Fibroblast of mammary gland (primary cell): Measurements from ENCODE around the gene SLC27A1.
A peak's percentile ranks its signal among the peaks of the same experiment; 100 is the strongest.

Experiments used
- DNase-seq: peaks from one replicate; pipeline ENCODE4 v3.0.0-alpha.2; 2010; ENCODE audit warnings: low read depth
- H3K4me3 ChIP-seq: 2 replicates; pipeline ENCODE4 v1.5.1; 2011; ENCODE audit warnings: low read depth, mild to moderate bottlenecking, low read length, moderate library complexity; ENCODE audit not compliant: control insufficient read depth
- CTCF ChIP-seq: conservative IDR thresholded peaks from 2 replicates; pipeline ENCODE4 v1.5.1; 2011; ENCODE audit warnings: low read depth, low read length, inconsistent platforms; ENCODE audit not compliant: control insufficient read depth, insufficient read depth

Gene SLC27A1

DNA sequence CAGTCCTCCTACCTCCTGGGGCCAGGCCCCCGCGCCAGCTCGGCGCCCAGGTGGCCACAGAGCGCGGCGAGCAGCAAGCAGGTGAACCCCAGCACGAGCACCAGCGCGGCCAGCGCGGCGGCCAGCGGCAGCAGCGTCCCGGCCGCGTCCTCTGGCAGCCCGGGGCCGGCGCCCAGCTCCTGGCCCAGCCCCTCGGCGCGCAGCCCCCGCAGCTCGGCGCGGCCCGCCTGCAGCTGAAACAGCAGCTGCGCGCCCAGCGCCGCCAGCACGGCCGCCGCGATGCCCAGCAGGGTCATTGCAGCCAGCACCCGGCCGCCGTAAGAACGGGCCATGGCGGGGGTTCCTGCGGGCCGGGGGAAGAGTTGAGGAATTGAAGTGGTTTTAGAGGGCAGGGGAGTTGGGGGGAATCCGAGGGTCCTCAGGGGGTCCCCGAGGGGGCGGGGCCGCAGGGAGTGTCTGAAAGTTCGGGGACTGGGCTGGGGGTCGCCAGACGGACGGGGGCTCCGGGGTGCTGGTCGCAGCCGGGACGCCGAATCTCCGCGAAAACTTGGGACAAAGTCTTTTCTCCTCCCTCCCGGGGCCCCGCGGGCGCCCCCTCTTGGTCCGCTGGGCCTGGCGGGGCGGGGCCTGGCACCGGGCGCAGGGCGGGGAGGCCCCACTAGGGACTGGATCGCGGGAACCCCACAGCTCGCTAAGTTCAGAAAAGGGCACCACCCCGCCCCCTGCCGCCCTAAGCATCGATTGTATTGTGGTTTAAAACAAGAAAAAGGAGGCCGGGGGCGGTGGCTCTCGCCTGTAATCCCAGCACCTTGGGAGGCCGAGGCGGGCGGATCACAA lies 22.0 kb upstream of the SLC27A1 start, which contains the start of gene TMEM221:
Gene TMEM221, minus strand, starts transcription at position 538 of the 837 bp plus-strand sequence. Its CDS starts 206 bp downstream, at position 332.
- TF ChIP-seq CTCF, result peak; percentile 35
- peak within 1 kb of the TSS; percentile 4 for H3K4me3 ChIP-seq
- no peak for DNase-seq

DNA sequence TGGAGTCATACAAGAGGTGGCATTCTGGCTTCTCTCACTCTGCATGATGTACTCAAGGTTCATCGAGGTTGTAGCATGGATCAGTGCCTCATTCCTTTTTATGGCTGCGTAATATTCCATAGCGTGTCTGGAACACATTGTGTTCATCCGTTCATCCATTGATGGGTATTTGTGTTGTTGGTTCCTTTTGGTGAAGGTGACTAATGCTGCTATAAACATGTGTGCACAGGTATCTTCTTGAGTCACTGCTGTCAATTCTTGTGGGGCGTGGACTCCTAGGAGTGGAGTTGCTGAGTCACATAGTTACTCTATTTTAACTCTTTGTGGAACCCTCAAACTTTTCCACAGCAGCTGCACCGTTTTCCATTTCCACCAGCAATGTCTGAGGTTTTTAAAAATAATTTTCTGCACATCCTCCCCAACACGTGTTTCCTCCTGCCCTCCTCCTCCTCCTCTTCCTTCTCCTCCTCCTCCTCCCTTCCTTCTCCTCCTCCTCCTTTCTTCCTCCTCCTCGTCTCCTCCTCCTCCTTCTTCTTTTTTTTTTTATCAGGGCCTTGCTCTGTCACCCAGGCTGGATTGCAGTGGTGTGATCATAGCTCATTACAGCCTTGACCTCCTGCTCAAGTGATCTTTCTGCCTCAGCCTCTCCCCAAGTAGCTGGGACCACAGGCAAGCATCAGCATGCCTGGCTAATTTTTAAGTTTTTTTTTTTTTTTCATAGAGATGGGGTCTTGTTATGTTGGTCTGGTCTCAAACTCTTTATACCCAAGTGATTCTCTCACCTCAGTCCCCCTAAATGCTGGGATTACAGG lies 19.9 kb upstream of the SLC27A1 start:
- H3K4me3 ChIP-seq, result no peak overlapping the region
- TF ChIP-seq CTCF, result no peak
- no peak for DNase-seq

GRCh38 chr19:17451820-17452219 lies 18.5 kb upstream of the SLC27A1 start:
- no peak for DNase-seq
- no peak overlapping the region for H3K4me3 ChIP-seq
- TF ChIP-seq CTCF, result no peak

DNA sequence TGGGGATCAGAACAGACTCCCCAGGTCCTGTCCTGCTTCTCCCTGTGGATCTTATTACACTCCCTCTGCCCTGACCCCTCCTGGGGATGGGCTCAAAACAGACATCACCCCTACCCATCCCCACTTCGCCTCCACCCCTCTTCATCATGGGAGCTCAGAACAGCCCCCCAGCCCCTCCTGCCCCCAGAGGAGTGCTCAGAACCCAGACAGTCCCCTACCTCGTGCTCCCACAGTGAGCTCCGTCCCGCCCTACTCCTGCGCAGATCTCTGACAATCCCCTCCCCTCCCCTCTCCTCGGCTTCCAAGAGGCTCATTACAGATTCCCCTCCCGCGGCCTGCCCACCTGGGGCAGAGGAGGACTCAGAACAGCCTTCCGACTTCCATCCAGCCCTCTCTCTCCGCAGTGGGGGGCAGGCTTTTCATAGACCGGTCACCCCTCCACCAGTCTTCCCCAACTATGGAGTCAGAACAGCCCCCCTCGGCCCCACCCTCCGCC lies 15.7 kb upstream of the SLC27A1 start:
- H3K4me3 ChIP-seq, result no peak overlapping the region
- no peak for DNase-seq
- TF ChIP-seq CTCF, result no peak

GRCh38 chr19:17455308-17456123 lies 14.8 kb upstream of the SLC27A1 start:
- TF ChIP-seq CTCF, result no peak
- no peak overlapping the region for H3K4me3 ChIP-seq
- DNase-seq, result no peak

DNA sequence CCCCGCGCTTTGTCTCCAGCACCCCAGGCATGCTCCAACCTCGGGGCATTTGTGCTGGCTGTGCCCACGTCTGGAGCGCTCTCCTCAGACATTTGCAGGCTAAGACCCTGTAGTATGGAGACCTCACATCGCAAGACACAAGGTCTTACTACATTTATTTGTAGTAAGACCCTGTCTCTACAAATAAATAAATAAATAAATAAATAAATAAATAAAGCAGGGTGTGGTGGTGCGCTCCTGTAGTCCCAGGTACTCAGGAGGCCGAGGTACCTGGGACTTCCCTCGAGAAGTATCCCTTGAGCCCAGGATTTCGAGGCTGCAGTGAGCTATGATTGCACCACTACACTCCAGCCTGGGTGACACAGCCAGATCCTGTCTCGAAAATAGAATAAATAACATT lies 14.2 kb upstream of the SLC27A1 start:
- TF ChIP-seq CTCF, result no peak
- no peak for DNase-seq
- H3K4me3 ChIP-seq, result no peak overlapping the region
